ENCODE results near the gene LIMCH1.

GRCh38 chr4:41568363-41568762 is 30.4 kb downstream of the LIMCH1 start:
- TF ChIP-seq POLR2A (IDR thresholded peaks at IDR 0.05), result no peak
- TF ChIP-seq CTCF (IDR thresholded peaks at IDR 0.05), result no peak

Data from adrenal gland (tissue), 5 donors.